Neural progenitor cell (in vitro differentiated cells): ENCODE measurements around the gene PTGR3. TPM values are rescaled to one million over a fixed set of nuclear protein-coding genes. Genes with fewer than 3 reads are reported as not detected.

Source experiments
- DNase-seq: peaks from one replicate; pipeline ENCODE4 v3.0.0-alpha.2; 2016; ENCODE audit warnings: low spot score
- H2AFZ ChIP-seq: fragments of 200-600 bp; sonication (generic); replicated peaks from 2 replicates; pipeline ENCODE4 v1.6.1; 2016; ENCODE audit warnings: antibody characterized with exemption
- H3F3A ChIP-seq: fragments of 200-600 bp; sonication (generic); 2 replicates; pipeline ENCODE4 v1.6.1; 2016; ENCODE audit warnings: antibody characterized with exemption, low read depth
- H3K27ac ChIP-seq: fragments of 200-600 bp; sonication (generic); 2 replicates; pipeline ENCODE4 v1.5.1; 2016; ENCODE audit warnings: mild to moderate bottlenecking
- H3K27me3 ChIP-seq: fragments of 200-600 bp; sonication (generic); 2 replicates; pipeline ENCODE4 v1.6.1; 2016; ENCODE audit warnings: mild to moderate bottlenecking, moderate library complexity
- H3K36me3 ChIP-seq: fragments of 200-600 bp; sonication (generic); 2 replicates; pipeline ENCODE4 v1.5.1; 2016
- H3K4me1 ChIP-seq: fragments of 200-600 bp; sonication (generic); 2 replicates; pipeline ENCODE4 v1.6.1; 2016; ENCODE audit warnings: mixed run types
- H3K4me2 ChIP-seq: fragments of 200-600 bp; sonication (generic); 2 replicates; pipeline ENCODE4 v1.6.1; 2016
- H3K4me3 ChIP-seq: fragments of 200-600 bp; sonication (generic); 2 replicates; pipeline ENCODE4 v1.5.1; 2016
- H3K79me2 ChIP-seq: fragments of 200-600 bp; sonication (generic); 2 replicates; pipeline ENCODE4 v1.6.1; 2016; ENCODE audit warnings: low read depth
- H3K9ac ChIP-seq: fragments of 200-600 bp; sonication (generic); 2 replicates; pipeline ENCODE4 v1.6.1; 2016
- H3K9me3 ChIP-seq: fragments of 200-600 bp; sonication (generic); 2 replicates; pipeline ENCODE4 v1.5.1; 2016; ENCODE audit warnings: low read depth
- H4K20me1 ChIP-seq: fragments of 200-600 bp; sonication (generic); 2 replicates; pipeline ENCODE4 v1.6.1; 2016; ENCODE audit warnings: low read depth
- H3K27ac Mint-ChIP-seq: 3 replicates; pipeline ENCODE4 v1.8.0; 2021; ENCODE audit warnings: mixed read lengths
- H3K27me3 Mint-ChIP-seq: 2 replicates; pipeline ENCODE4 v1.8.0; 2022; ENCODE audit warnings: low read depth, mild to moderate bottlenecking, inconsistent platforms, moderate library complexity, mixed read lengths; ENCODE audit not compliant: insufficient read depth
- H3K36me3 Mint-ChIP-seq: 3 replicates; pipeline ENCODE4 v1.8.0; 2021; ENCODE audit warnings: mixed read lengths
- H3K4me1 Mint-ChIP-seq: 3 replicates; pipeline ENCODE4 v1.8.0; 2021; ENCODE audit warnings: mixed read lengths
- H3K4me3 Mint-ChIP-seq: 3 replicates; pipeline ENCODE4 v1.8.0; 2021; ENCODE audit warnings: mild to moderate bottlenecking, moderate library complexity, mixed read lengths
- H3K9me3 Mint-ChIP-seq: 3 replicates; pipeline ENCODE4 v1.8.0; 2020; ENCODE audit warnings: mixed read lengths
- EZH2 ChIP-seq: fragments of 200-600 bp; sonication (generic); IDR thresholded peaks from 2 replicates; pipeline ENCODE4 v1.6.1; 2017; ENCODE audit warnings: antibody characterized with exemption, mild to moderate bottlenecking, moderate library complexity
- EZH2phosphoT487 ChIP-seq: fragments of 200-600 bp; sonication (generic); IDR thresholded peaks from 2 replicates; pipeline ENCODE4 v1.6.1; 2017; ENCODE audit warnings: antibody characterized with exemption
- total RNA-seq: library from RNA; depleted of rRNA; stranded (reverse); fragments of >200 nt; gene quantifications from 2 replicates; pipeline ENCODE4 v1.2.3, GENCODE V29; 2015; ENCODE audit warnings: low replicate concordance
- TF ChIP-seq, protein P1 (sequence below): fragments of 200-600 bp; sonication (generic); IDR thresholded peaks from 2 replicates; pipeline ENCODE4 v1.5.1; 2017; ENCODE audit warnings: antibody characterized with exemption, mild to moderate bottlenecking

The PTGR3 gene
- total RNA-seq, 1 donor from 2014 or later, result 13.0 TPM

DNA sequence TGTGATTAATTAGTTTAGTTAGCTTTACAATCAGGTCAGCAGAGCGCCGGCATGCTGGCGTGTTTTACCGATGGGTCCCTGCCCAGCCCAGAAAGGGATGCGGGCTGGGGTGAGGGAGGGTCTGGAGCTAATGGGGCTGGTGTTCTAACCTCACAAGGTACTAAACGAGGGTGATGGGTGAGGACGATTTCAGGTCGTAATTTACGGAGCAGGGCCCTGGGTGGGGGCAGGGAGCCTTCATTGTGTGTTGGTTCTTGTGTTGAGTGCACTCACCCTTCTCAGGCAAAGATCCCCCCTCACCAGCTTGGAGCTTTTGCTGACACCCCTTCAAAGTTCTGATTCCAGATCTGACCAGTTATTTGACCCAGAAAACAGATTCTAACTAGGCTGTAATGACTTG, 39.5 kb downstream of the PTGR3 start:
- no peak overlapping the region for H3K9ac ChIP-seq

DNA sequence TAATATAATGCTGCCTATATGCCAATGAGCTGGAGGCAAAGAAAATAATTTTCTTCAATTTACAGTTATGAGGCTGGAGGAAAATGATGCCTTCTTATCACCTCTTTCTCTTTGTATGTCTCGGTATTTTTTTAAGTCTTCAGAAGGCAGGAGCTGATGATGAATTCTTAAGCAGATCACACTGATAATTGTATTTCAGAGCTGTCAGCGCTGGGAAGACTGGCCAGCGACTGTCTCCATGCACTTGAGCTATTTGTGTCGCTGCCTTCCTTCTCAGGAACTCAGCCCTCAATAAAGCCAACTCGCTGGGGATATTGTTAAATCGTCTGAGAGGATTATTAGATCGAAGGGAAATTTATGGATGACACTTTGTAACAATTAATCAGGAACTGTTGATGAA, 40.3 kb downstream of the PTGR3 start:
- no peak for TF ChIP-seq EZH2phosphoT487
- TF ChIP-seq, protein P1, sequence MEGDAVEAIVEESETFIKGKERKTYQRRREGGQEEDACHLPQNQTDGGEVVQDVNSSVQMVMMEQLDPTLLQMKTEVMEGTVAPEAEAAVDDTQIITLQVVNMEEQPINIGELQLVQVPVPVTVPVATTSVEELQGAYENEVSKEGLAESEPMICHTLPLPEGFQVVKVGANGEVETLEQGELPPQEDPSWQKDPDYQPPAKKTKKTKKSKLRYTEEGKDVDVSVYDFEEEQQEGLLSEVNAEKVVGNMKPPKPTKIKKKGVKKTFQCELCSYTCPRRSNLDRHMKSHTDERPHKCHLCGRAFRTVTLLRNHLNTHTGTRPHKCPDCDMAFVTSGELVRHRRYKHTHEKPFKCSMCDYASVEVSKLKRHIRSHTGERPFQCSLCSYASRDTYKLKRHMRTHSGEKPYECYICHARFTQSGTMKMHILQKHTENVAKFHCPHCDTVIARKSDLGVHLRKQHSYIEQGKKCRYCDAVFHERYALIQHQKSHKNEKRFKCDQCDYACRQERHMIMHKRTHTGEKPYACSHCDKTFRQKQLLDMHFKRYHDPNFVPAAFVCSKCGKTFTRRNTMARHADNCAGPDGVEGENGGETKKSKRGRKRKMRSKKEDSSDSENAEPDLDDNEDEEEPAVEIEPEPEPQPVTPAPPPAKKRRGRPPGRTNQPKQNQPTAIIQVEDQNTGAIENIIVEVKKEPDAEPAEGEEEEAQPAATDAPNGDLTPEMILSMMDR, result no peak
- no peak for TF ChIP-seq EZH2
- H3K4me1 ChIP-seq, result peaks cover 4% of the 10 kb centered on the region
- H3K9me3 Mint-ChIP-seq, result no peaks in the 10 kb centered on the region
- peaks cover 4% of the 10 kb centered on the region for H3K4me1 Mint-ChIP-seq
- peaks cover 3% of the 10 kb centered on the region for H3K27me3 Mint-ChIP-seq
- no peaks in the 10 kb centered on the region for H4K20me1 ChIP-seq
- no peak overlapping the region for H3K4me3 ChIP-seq
- no peak for DNase-seq
- H3K4me2 ChIP-seq, result no peak overlapping the region
- H3K27ac ChIP-seq, result no peak overlapping the region
- no peaks in the 10 kb centered on the region for H3K27me3 ChIP-seq
- no peak overlapping the region for H3K27ac Mint-ChIP-seq
- H3K9me3 ChIP-seq, result no peaks in the 10 kb centered on the region
- no peaks in the 10 kb centered on the region for H3F3A ChIP-seq
- H3K4me3 Mint-ChIP-seq, result no peak overlapping the region
- no peaks in the 10 kb centered on the region for H3K36me3 Mint-ChIP-seq
- no peaks in the 10 kb centered on the region for H3K79me2 ChIP-seq
- H2AFZ ChIP-seq, result no peak overlapping the region
- H3K9ac ChIP-seq, result no peak overlapping the region
- H3K36me3 ChIP-seq, result no peaks in the 10 kb centered on the region

More for the DNA sequence above, 39.5 kb downstream of the PTGR3 start:
- no peaks in the 10 kb centered on the region for H3F3A ChIP-seq
- H3K4me3 Mint-ChIP-seq, result no peak overlapping the region
- no peak overlapping the region for H3K27ac Mint-ChIP-seq
- no peak overlapping the region for H3K4me2 ChIP-seq
- H3K27ac ChIP-seq, result no peak overlapping the region
- no peak overlapping the region for H2AFZ ChIP-seq
- H4K20me1 ChIP-seq, result no peaks in the 10 kb centered on the region
- no peak for DNase-seq
- H3K27me3 ChIP-seq, result no peaks in the 10 kb centered on the region
- no peaks in the 10 kb centered on the region for H3K36me3 Mint-ChIP-seq
- H3K4me3 ChIP-seq, result no peak overlapping the region
- H3K27me3 Mint-ChIP-seq, result peaks cover 3% of the 10 kb centered on the region
- H3K36me3 ChIP-seq, result no peaks in the 10 kb centered on the region
- H3K79me2 ChIP-seq, result no peaks in the 10 kb centered on the region
- TF ChIP-seq EZH2, result no peak
- TF ChIP-seq, protein P1, result no peak
- no peak for TF ChIP-seq EZH2phosphoT487
- peaks cover 4% of the 10 kb centered on the region for H3K4me1 Mint-ChIP-seq
- H3K9me3 ChIP-seq, result no peaks in the 10 kb centered on the region
- H3K9me3 Mint-ChIP-seq, result no peaks in the 10 kb centered on the region
- peaks cover 4% of the 10 kb centered on the region for H3K4me1 ChIP-seq

DNA sequence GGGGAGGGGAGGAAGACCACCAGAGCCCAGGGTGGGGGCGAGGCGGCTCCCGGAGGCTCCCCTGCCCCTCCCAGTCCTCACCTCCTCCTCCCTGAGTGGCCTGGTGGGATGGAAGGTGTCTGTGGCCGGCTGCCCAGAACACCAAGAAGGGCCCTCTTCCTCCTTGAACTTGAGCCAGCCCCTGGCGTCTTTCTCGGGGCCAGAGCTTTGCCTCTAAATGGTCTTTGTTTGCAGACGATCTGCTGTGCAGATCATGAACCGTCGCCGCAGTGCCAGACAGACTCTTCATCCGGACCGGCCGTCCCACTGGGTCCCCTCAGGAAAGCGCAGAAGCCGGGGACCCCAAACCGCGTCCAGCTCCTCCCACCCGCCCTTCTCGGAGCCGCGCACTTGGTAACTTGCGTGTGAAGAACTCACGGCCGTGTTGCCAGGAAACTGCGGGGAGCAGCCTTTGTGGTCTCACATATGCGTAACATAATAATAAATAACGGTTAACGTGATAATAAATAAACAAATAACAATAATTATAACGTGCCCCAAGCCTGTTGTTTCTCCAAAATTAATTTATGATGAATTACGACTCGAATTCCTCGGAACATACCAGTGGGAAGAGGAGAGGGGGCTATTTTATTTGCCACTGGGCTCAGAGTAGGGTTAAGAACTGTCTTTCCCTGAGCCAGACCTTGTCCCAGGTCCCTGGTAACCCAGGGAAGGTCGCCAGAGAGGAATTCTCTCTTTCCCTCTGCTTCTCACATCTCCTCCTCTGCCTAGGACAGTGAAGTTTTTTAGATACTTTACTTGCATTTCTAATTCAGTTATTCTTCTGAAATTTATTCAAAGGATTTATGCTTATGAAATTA, 41.0 kb downstream of the PTGR3 start:
- Histone ChIP-seq H3K4me1 (no peaks in the 10 kb centered on the region), H3K27ac (no peak overlapping the region), H3K9ac (no peak overlapping the region), H4K20me1 (no peaks in the 10 kb centered on the region), H3K9me3 (no peaks in the 10 kb centered on the region), H3K79me2 (no peaks in the 10 kb centered on the region), H3F3A (no peaks in the 10 kb centered on the region), H3K4me2 (no peak overlapping the region), H3K27me3 (no peaks in the 10 kb centered on the region), H3K4me3 (no peak overlapping the region), H3K36me3 (no peaks in the 10 kb centered on the region), H2AFZ (no peak overlapping the region)
- H3K36me3 Mint-ChIP-seq, result no peaks in the 10 kb centered on the region
- H3K4me1 Mint-ChIP-seq, result peaks cover 2% of the 10 kb centered on the region
- TF ChIP-seq, protein P1, result no peak
- TF ChIP-seq EZH2 (no peak), EZH2phosphoT487 (no peak)
- no peak for DNase-seq
- peaks cover 3% of the 10 kb centered on the region for H3K27me3 Mint-ChIP-seq
- H3K9me3 Mint-ChIP-seq, result no peaks in the 10 kb centered on the region
- H3K27ac Mint-ChIP-seq, result no peak overlapping the region
- no peak overlapping the region for H3K4me3 Mint-ChIP-seq
